GM10248 (cell line): Measurements from ENCODE around the gene RASSF1.

Source experiments
- CTCF ChIA-PET: fragments of 300-600 bp; sonication (Branson Sonifier 250); formaldehyde crosslinking; extraction: SDS; loops from one replicate; lab custom pipeline; 2021; ENCODE audit warnings: antibody characterized with exemption; lab: Yijun Ruan, JAX
- POLR2A ChIA-PET: fragments of 350-650 bp; sonication (Branson Sonifier 250); formaldehyde crosslinking; extraction: SDS; loops from one replicate; lab custom pipeline; 2020; ENCODE audit warnings: antibody characterized with exemption; lab: Yijun Ruan, JAX
- DNase-seq: peaks from one replicate; pipeline ENCODE4 v3.0.0; 2012; ENCODE audit errors: extremely low spot score
- CTCF ChIP-seq: IDR thresholded peaks from 2 replicates; pipeline ENCODE4 v1.5.1; 2012; ENCODE audit warnings: mild to moderate bottlenecking, low read depth; ENCODE audit errors: extremely low read depth, missing control alignments, control extremely low read depth

Gene RASSF1

GRCh38 chr3:50374363-50375257, 34.0 kb upstream of the RASSF1 start:
- no peak for TF ChIP-seq CTCF
- DNase-seq: no peak
- POLR2A ChIA-PET: no interaction called here
- CTCF ChIA-PET: no interaction called here

GRCh38 chr3:50373146-50374051, 32.8 kb upstream of the RASSF1 start:
- no peak for DNase-seq
- no peak for TF ChIP-seq CTCF
- ChIA-PET POLR2A (no interaction called here), CTCF (no interaction called here)

DNA sequence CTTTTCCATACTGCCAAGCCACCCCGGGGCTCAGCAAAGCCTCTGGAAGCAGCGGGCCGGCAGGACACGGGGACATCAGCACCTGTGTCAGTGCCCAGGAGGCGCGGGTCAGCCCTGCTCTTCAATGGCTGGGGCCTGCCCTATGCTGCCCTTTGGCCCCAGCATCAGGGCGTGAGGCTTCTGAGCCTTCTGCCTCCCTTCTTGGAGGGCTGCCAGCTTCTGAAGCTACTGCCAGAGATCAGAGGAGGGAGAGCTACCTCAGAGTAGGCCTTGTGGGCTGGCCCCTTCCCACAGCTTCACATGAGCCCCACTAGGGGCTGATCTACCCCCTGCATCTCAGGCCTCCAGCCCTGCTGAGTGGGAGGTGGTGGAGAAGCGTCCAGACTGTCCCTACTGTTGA, 31.7 kb upstream of the RASSF1 start:
- ChIA-PET CTCF (no interaction called here), POLR2A (no interaction called here)
- DNase-seq: no peak
- no peak for TF ChIP-seq CTCF

GRCh38 chr3:50371133-50371685, 30.6 kb upstream of the RASSF1 start:
- POLR2A ChIA-PET: interaction anchor here (1.0 kb wide), 1 partner anchor 52 kb away, joined by 3 read pairs; no protein-coding TSS in a partner anchor

DNA sequence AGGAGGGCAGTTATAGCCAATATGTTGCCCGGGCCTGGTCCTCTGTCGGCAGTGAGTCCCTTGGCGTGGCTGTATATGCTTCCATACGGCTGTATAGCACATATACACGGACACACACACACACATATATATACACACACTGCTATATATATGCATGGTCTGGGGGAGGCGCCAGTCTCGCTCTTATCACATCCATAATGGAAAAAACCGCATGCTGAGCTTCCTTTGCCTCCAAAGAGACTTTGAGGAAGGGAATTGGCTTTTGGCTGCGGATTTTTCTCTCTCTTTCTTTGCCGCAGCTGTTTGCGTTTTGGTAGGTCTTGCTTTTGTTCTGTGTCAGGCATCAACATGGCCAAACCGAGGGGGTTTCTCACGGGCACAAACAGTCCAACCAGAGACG, 30.0 kb upstream of the RASSF1 start:
- no peak for DNase-seq
- ChIA-PET POLR2A (interaction anchor here (1.0 kb wide), 1 partner anchor 53 kb away, joined by 3 read pairs; no protein-coding TSS in a partner anchor), CTCF (interaction anchor here (0.7 kb wide), 1 partner anchor 172 kb away, joined by 5 read pairs; no protein-coding TSS in a partner anchor)
- TF ChIP-seq CTCF: peak; percentile 0

More at GRCh38 chr3:50371133-50371685, 30.6 kb upstream of the RASSF1 start:
- no peak for DNase-seq
- CTCF ChIA-PET: no interaction called here
- no peak for TF ChIP-seq CTCF
